ENCODE results near the gene ZNF771.
"Not testable (repeated sequence)": the region's sequence is repeated elsewhere in the genome, so short reads cannot be mapped to it uniquely, and the experiment has no call there.

Gene ZNF771

DNA sequence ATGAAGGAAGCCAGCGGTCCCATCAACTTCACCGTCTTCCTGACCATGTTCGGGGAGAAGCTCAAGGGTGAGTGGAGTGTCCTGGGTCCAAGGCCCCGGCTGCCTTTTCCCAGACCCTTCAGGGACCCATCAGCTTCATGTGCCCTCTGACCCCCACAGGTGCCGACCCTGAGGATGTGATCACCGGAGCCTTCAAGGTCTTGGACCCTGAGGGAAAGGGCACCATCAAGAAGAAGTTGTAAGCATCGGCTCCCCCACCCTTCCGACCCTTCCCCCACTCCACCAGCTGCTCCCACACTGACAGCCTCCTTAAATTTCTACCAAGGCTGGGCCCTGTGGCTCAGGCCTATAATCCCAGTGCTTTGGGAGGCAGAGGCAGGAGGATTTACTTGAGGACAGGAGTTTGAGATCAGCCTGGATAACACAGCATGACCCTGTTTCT lies 30.9 kb upstream of the ZNF771 start:
- DNase-seq = no peak

DNA sequence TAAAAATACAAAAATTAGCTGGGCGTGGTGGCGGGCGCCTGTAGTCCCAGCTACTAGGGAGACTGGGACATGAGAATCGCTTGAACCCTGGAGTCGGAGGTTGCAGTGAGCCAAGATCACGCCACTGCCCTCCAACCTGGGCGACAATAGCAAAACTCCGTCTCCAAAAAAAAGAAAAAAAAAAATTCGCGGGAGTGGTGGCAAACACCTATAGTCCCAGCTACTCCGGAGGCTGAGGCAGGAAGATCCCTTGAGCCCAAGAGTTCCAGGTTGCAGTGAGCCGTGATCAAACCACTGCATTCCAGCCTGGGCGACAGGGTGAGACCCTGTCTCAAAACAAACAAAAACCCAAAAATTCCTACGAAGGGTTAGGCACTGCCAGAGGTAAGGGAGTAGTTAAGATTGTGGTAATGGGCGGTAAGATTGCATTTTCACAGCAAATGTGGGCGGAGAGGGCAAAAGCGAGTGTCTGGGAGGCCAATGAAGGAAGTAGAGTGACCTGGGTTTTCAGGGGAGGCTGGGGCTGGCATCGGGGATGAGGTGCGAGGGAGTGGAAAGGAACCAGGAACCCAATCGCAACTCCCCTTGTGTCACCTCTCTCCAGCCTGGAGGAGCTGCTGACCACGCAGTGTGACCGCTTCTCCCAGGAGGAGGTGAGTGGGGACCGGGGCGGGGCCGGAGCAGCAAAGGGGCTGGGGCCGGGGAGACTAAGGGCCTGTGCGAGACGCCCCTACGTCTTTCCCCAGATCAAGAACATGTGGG lies 30.2 kb upstream of the ZNF771 start:
- peak; percentile 65 to 80 for DNase-seq

DNA sequence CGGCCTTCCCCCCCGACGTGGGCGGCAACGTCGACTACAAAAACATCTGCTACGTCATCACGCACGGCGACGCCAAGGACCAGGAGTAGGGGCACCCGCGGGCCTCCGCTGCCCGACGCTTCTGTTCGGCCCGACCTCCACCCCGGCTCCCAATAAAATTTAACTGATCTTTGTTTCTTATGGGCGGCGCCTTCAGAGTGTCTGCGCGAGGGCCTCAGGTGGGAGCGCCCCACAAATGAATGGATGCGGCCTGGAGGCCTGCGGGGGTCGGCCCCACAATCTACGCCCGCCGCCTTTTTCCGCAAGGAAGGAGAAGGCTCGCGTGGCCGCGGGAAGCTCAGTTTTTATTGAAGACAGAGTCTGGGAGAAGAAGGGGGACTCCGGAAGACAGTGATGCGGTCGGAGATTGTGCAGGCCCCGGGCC lies 29.6 kb upstream of the ZNF771 start:
- peak in 1 of 2 experiments; percentile 75 for DNase-seq

DNA sequence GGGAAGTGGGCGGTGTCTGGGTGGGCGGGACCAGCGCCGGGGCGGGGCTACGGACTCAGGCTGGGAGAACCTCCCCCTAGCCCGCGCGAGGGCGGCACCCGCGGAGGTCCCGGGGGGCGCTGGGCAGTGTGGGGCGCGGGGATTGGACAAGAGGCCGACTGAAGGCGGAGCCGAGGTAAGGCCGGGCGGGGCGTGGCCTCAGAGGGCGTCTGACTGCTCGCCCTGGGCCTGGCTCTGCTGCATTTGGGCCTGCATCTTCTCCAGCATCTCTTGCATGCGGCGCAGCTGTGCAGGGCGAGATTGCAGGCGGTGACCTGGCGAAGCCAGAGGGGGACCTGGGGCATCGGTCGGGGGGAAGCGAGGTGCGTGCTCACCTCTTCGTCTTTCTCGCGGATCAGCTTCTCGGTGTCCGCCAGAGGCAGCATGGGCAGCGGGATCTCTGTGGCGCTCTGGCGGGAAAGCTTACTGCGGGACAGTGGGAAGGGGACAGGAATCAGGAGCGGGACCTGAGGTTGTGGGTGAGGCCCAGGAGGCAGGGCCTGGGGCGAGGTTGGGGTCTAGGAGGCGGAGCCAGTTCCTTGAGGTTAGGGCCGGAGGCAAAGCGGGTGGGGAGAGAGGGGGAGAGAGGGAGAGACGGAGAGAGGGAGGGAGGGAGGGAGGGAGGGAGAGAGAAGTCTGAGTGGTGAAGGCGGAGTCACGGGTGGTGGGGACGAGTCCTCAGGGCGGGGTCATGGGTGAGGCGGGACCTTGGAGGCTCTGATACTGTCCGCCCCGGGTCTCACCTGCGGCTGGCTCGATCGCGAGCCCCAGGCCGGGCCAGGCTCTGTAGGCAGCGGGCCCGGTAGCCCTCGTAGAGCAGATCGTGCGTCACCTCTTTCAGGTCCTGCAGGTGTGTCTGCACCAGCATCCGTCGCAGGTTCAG lies 28.9 kb upstream of the ZNF771 start:
- DNase-seq = peak; percentile 91

DNA sequence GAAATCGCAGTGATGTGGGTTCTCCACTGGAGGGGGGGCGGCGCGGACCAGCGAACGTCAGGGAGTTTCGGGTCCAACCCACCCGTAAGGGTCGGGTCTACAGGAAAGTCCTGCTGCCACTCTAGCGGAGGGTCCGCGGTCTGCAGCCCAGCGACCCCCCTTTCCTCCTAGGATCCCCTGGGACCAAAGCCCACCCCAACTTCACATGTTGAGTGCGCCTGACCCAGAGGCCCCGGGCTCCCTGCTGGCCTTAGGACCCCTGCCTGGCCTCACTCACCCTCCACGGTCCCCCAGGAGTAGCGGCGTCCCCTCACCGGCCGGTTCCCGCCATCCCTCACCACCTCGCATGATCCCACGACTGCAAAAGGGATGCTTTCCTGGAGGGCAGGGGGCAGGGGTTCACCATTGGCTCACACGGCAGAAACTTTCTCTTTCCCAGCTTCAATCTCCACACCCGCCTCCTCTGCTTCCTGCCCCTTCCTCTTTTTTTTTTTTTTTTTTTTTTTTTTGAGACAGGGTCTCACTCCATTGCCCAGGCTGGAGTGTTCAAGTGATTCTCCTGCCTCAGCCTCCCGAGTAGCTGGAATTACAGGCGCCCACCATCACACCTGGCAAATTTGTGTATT lies 28.1 kb upstream of the ZNF771 start:
- DNase-seq = no peak

DNA sequence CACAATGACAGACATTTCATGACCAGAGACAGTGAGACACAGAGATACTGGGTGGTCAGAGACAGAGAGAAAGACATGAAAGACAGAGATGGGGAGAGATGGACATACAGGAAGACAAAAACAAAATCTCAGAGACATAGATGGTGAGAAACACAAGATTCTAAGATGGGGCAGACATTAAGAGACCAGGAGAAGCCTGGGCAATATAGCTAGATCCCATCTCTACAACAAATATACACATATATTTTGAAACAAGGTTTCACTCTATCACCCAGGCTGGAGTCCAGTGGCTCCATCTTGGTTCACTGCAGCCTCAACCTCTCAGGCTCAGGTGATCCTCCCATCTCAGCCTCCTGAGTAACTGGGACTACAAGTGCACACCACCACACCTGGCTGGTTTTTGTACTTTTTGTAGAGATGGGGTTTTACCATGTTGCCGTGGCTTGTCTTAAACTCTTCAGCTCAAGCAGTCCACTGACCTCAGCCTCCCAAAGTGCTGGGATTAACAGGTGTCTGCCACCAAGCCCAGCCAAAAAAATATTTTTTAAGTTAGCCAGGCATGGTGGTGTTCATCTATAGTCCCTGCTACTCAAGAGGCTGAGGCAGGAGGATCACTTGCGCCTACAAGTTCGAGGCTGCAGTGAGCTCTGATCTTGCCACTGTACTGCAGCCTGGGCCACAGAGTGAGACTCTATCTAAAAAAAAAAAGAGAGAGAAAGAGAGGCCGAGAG lies 27.2 kb upstream of the ZNF771 start:
- no peak for DNase-seq

DNA sequence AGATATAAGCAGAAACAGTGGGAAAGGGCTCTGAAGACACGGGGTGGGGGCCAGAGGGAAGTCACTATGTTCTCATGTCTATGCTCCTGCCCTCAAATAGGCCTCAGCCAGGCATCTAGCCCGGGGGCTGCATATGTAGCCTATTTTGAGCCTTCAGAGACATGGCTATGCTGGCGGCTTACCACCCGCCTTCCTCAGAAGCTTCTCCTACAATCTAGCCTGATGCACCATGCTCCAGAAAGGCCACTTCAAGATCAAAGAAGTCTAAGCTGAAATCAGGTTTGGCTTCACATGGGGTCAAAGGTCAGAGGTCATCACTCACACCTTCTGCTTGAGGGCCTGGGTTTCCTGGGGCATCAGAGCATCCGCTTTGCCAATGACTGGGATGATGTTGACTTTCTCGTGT lies 26.6 kb upstream of the ZNF771 start:
- no peak for DNase-seq

DNA sequence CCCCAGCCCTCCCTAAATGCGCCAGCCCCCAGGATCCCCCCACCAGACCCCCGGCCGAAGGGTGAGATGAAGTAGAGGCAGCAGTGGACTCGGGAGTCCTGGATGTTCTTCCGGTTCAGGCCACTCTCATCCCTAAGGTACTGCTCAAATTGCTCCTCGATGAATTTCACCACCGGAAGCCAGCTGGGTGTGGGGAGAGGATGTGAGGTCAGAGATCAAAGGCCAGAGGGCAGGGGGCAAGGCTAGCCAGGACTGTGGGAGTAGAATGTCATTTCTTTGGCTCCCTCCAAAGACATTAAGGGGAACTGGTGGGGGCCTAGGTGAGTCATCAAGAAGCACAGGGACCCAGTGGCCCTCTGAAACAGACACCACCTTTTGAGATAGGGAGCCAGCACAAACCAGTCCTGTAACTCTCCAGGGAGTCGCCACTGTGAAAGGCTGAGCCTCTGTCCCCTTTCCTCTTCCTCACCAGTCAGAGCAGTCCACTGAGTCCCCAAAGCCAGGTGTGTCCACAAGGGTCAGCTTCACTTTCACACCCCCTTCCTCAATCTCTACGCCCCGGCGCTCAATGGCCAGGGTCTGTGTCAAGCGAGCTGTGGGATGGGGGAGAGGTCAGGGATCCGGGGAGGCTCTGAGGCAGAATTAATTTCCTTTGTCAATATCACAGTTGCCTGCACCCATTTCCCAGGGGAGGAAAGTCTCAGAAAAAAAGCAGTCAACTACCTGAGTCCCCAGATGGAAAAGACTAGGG lies 25.9 kb upstream of the ZNF771 start:
- no peak for DNase-seq

DNA sequence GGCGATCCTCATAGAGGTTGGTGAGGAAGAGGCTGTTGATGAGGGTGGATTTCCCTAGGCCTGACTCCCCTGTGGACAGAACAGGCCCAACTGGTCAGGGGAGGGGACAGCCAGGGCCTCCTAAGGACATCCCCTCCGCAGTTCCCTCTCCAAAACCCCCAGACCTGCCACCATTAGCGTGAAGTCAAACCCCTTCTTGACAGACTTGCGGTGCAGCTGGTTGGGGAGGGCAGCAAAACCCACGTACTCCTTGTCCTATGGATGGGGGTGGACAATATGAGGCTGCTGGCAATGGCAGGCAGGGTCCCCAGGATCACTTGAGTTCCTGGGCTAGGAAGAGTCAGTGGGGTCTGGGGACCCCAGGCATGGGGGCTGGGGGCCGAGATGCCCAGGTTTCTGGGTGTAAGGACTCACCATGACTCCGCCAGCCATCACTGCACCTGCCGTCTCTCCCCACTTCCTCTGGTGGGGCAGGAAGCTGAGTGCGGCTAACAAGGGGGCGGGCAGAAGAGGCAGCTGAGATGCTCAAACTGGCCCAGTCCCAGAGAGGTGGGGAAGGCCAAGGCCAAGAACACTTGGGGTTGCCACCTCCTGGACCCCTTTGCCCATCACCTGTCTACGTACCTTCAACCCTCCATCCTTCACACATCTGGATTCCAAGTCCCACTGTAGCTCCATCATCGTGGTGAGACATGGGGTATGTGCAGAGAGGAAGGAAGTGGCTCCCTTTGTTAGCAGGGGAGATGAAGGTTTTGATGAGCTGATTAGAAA lies 25.1 kb upstream of the ZNF771 start, which contains the start of gene SEPTIN1:
TSS of gene SEPTIN1 (minus strand) at position 451 of the 771 bp plus-strand sequence. CDS start at position 432, 19 bp downstream.
- no peak for DNase-seq

DNA sequence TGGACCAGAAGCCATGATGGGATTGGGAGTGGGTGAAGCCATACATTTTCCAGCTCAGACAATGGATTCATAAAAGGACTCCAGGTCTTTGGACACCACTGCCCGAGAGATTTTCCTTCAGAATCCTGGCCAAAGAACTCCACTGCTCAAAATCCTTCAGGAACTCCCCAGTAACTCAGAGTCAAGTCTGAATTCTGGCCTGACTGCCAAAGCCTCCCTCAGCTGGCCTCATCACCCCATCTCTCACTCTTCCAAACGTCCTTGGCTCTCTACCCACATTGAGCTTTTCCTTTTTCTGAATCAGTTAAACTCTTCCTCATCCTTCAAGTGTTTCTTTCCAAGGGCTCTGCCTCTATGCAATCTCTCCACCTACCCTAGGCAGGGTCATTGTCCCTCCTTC lies 23.9 kb upstream of the ZNF771 start:
- no peak for DNase-seq

DNA sequence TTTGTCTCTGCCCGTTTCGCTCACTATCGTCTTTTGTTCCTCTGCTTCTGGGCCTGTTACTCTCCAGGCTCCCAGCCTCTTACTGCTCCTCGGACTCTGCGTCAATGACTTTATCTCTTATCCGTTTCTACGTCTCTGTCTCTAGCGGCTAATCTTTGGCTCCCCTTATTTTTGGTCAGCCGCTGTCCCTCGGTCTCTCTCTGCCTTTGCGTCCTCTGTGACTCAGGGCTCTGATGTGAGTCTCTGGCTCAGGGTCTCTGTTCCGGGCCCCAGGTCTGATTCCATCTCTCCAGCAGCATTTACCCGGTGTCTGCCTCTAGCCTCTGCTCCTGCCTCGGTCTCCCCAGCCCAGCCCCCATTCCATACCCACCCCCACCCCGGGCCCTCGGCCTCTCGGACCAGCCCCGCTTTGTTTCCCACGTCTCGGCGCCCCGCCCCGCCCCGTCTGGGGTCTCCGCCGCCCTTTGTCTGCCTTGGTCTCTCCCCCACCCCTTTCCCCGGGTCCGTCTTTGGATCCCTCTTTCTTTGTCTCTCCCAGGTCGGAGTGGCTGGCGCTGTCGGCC lies 12.7 kb upstream of the ZNF771 start:
- DNase-seq = no peak

DNA sequence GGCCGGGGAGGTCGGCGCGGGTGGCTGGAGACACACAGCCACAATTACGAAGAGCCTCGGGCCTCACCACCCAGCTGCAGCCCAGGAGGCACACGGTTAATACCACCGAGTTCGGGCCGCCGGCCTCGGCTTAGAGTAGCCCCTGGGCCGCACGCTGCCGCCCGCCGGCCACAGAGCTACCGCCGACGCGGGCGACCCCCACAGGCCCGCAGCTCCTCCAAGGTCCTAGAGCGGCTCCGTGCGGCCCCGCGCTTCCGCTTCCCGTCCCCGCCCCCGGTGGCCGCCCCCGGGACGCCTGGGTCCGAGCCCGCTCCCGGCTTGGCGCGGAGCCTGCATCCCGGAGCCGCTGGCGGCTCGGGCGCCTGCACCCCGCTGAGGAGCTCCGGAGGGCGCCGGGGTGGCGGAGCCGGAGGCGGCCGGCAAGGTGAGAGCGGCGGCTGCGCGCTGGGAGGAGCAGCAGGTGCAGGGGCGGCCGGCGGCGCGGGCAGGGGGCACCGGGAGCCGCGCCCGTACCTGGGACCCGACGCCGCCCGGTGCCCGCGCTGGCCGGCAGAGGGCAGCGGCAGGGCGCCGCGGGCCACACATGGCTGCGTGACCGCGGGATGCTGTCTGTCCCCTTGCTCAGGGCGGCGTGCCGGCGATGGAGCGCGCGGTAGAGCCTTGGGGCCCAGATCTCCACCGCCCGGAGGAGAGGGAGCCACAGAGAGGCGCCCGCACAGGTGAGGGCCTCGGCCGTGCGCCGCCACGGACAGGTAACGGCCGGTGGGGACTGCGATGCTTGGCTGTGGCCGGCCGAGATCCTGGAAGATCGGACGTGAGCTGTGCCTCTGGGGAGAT lies 12.0 kb upstream of the ZNF771 start, which contains the start of gene ZNF48:
TSS of gene ZNF48 (plus strand) at position 266 of the 837 bp plus-strand sequence. CDS start at position 641, 375 bp downstream.
- DNase-seq = peak; percentile 51 to 65

DNA sequence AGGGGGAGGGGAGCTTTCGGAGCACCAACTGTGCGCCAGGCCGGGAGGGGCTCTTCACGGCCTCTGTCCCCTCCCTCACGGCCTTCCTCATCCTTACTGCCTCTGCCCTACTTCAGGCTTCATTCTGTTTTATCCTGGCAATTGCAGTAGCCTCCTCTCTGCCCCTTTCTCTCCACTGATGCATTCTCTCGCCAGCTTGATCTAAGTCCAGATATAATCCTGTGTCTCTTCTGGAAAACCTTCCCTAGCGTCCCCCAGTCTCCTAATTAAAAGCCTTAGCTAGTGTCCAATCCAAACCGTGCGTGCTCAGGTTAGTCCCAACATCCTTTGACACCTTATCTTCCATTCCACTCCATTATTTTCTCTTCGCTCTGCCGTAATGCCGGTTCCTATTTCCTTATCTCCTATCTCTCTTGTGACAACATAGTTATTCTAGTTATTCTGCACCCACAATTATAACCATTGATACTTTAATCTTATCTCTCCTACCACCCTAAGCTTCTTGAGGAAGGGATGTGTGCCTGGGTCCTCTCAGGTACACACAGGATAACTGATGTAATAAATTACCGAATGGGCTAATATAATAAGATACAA lies 11.3 kb upstream of the ZNF771 start:
- DNase-seq = no peak

DNA sequence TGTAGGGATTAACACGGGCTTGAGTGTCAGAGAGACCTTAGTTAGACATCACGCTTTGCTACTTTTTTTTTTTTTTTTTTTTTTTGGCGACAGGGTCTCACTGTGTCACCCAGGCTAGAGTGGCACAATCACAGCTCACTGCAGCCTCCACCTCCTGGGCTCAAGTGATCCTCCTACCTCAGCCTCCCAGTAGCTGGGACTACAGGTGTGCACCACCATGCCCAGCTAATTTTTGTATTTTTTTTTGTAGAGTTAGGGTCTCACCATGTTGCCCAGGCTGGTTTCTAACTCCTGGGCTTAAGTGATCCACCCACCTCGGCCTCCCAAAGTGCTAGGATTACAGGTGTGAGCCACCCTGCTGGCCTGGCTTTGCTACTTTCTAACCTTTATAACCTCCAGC lies 10.8 kb upstream of the ZNF771 start:
- DNase-seq = not testable (repeated sequence)

DNA sequence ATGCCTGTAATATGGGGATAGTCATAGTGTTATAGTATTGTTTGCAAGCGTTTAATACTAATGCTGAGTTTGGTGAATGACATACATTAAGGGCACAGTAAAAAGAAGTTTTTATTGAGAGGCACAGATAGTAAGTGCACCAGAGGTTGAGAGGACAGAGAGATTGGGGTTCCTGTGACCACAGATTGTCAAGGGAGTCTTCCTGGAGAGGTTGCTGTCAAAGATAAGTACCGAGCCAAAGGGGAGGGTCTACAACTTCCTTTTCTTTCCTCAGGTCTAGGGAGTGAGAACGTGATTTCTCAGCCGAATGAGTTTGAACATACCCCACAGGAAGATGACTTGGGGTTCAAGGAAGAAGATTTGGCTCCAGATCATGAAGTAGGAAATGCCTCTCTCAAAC lies 10.3 kb upstream of the ZNF771 start:
- DNase-seq = no peak

DNA sequence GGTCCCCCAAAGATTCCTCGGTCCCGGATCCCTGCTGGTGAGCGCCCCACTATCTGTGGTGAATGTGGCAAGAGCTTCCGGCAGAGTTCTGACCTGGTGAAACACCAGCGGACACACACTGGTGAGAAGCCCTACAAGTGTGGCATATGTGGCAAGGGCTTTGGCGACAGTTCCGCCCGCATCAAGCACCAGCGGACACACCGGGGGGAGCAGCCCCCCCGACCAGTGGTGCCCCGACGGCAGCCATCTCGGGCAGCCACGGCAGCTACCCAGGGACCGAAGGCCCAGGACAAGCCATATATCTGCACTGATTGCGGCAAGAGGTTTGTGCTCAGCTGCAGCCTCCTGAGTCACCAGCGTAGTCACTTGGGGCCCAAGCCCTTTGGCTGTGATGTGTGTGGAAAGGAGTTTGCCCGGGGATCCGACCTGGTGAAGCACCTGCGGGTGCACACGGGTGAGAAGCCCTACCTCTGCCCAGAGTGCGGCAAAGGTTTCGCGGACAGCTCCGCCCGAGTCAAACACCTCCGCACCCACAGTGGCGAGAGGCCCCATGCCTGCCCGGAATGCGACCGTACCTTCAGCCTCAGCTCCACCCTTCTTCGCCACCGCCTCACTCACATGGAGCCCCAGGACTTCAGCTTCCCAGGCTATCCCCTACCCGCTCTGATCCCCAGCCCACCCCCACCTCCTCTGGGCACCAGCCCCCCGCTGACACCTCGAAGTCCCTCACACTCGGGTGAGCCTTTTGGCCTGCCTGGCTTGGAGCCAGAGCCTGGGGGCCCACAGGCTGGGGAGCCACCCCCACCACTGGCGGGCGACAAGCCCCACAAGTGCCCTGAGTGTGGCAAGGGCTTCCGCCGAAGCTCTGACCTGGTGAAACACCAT lies 9.4 kb upstream of the ZNF771 start:
- DNase-seq = no peak

DNA sequence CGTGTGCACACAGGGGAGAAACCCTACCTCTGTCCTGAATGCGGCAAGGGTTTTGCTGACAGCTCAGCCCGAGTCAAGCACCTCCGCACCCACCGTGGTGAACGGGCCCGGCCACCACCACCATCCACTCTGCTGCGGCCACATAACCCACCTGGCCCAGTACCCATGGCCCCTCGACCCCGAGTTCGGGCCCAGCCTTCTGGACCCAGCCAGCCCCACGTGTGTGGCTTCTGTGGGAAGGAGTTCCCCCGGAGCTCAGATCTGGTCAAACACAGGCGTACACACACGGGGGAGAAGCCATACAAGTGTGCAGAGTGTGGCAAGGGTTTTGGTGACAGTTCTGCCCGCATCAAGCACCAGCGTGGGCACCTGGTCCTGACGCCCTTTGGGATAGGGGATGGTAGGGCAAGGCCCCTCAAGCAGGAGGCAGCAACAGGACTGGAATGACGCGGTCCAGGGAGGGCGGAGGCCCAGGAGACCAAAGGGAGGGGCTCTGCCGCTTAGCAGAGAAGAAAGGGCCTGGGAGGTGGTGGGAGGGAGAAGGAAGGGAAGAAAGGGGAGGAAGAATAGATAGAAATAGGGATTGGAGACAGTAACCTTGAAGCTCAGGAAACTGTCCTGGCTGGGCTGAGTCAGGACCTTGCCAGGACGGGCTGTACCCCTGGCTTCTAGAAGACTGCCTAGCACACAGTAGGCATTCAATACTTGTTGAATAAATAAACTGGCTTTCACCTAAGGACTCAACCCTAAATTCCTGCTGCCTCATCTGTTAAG lies 8.6 kb upstream of the ZNF771 start:
- DNase-seq = no peak

Data from AML-193 (cell line).